GM19099 (cell line): ENCODE results near the gene BGN.

Experiments used
- POLR2A ChIP-seq: IDR thresholded peaks from 3 replicates; pipeline ENCODE4 v1.6.1; 2011; ENCODE audit warnings: low read depth; ENCODE audit not compliant: insufficient read length; ENCODE audit errors: extremely low read depth

The BGN gene

GRCh38 chrX:153456161-153456560 lies 38.6 kb upstream of the BGN start:
- TF ChIP-seq POLR2A = no peak

GRCh38 chrX:153456704-153457103 lies 38.1 kb upstream of the BGN start:
- TF ChIP-seq POLR2A = no peak

- no peak for TF ChIP-seq POLR2A
Observed at GRCh38 chrX:153457136-153457825, 37.5 kb upstream of the BGN start.

- no peak for TF ChIP-seq POLR2A
Observed at GRCh38 chrX:153457827-153458466, 36.8 kb upstream of the BGN start.

- no peak for TF ChIP-seq POLR2A
Observed at GRCh38 chrX:153458476-153458875, 36.3 kb upstream of the BGN start.

- TF ChIP-seq POLR2A = no peak
Observed at GRCh38 chrX:153459986-153460385, 34.8 kb upstream of the BGN start.

GRCh38 chrX:153460826-153461225 lies 34.0 kb upstream of the BGN start:
- TF ChIP-seq POLR2A = no peak

GRCh38 chrX:153462291-153462690 lies 32.5 kb upstream of the BGN start:
- no peak for TF ChIP-seq POLR2A

- TF ChIP-seq POLR2A = no peak
Observed at GRCh38 chrX:153463031-153463430, 31.7 kb upstream of the BGN start.

- TF ChIP-seq POLR2A = no peak
Observed at GRCh38 chrX:153463556-153463955, 31.2 kb upstream of the BGN start.

GRCh38 chrX:153464116-153464515 lies 30.7 kb upstream of the BGN start:
- TF ChIP-seq POLR2A = no peak

- no peak for TF ChIP-seq POLR2A
Observed at GRCh38 chrX:153465691-153466380, 28.9 kb upstream of the BGN start.

- no peak for TF ChIP-seq POLR2A
Observed at GRCh38 chrX:153468008-153468580, 26.7 kb upstream of the BGN start.

- no peak for TF ChIP-seq POLR2A
Observed at GRCh38 chrX:153469811-153470410, 24.9 kb upstream of the BGN start.

- TF ChIP-seq POLR2A = peak; percentile 58
Observed at GRCh38 chrX:153470411-153471363, 24.1 kb upstream of the BGN start, which contains the start of gene HAUS7. TSS of gene HAUS7 (minus strand) at chrX:153470576. CDS start at chrX:153470557, 19 bp downstream.
